Ascending aorta (tissue), 2 donors: ENCODE results near the gene KCNMA1. TPM values are rescaled to one million over a fixed set of nuclear protein-coding genes. Genes with fewer than 3 reads are reported as not detected.
"Not testable (repeated sequence)": the region's sequence is repeated elsewhere in the genome, so short reads cannot be mapped to it uniquely, and the experiment has no call there.

ENCODE experiments used
- DNase-seq, 2 donors: peaks; one replicate each; pipeline ENCODE4 v3.0.0-alpha.2; 2019; ENCODE audit warnings: low spot score in 2 of 2
- H3K27ac ChIP-seq, 2 donors: fragments of 200-600 bp; sonication (generic); one replicate each; pipeline ENCODE4 v1.5.1; 2016 to 2017; ENCODE audit warnings: mild to moderate bottlenecking in 1 of 2
- H3K27me3 ChIP-seq: fragments of 200-600 bp; sonication (generic); one replicate; pipeline ENCODE4 v1.5.1; 2017
- H3K36me3 ChIP-seq, 2 donors: fragments of 200-600 bp; sonication (generic); one replicate each; pipeline ENCODE4 v1.5.1; 2016
- H3K4me1 ChIP-seq, 2 donors: fragments of 200-600 bp; sonication (generic); one replicate each; pipeline ENCODE4 v1.5.1; 2016 to 2017; ENCODE audit warnings: mild to moderate bottlenecking in 1 of 2
- H3K4me3 ChIP-seq, 2 donors: fragments of 200-600 bp; sonication (generic); one replicate each; pipeline ENCODE4 v1.5.1; 2016 to 2017; ENCODE audit warnings: mild to moderate bottlenecking in 1 of 2
- H3K9me3 ChIP-seq, 2 donors: fragments of 200-600 bp; sonication (generic); one replicate each; pipeline ENCODE4 v1.5.1; 2016
- intact Hi-C: fragments of 100-400 bp; cut with DNase I; formaldehyde crosslinking; loops from one replicate; pipeline ENCODE4 v1.15.1; 2023
- total RNA-seq: library from RNA; depleted of rRNA; stranded (reverse); fragments of >200 nt; gene quantifications from one replicate; pipeline ENCODE4 v1.1.0, GENCODE V29; 2016
- TF ChIP-seq, protein P1 (sequence below), 3 experiments: fragments of 200-600 bp in 2 of 3; fragments of 450-650 bp in 1 of 3; sonication (generic) in 2 of 3; IDR thresholded peaks; one replicate each; pipeline ENCODE4 v1.5.1; 2016 to 2019; ENCODE audit warnings: antibody characterized with exemption in 3 of 3, mild to moderate bottlenecking in 1 of 3, moderate library complexity in 1 of 3

KCNMA1 gene
- 28.6 TPM for total RNA-seq

DNA sequence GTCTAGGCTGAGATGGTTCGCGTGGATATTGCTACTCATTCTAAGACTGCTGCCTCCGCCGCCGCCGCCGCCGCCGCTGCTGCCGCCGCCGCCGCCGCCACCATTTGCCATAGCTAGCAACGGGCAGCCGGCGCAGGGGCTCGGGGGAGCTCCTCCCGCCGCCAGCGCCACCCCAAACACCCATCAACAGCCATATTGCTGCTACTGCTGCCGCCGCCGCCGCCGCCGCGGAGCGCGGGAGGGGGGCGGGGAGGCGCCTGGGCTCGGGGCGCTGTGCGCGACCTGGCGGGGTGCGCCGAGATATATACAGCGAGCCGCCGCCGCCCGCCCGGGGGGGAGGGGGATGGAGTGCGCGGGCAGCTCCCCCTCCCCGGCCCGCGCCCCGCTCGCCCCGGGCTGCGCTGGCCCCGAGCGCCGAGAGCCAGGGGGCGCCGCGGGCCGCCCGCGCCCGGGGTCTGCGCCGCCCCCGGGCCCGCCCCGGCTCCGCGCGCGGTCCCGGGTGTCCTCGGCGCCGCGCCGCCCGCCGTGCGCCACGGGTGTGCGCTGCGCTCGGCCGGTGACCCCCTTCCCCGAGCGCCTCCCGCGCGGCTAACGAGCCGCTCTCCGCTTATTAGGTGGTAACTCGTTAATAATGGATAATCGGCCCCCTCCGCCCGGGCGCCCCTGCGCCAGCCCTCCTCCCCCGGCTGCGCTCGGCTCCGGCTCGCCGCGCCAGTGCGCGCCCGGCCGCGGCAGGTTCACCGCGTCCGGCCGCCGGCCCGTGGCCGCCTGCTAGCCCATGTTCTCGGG, at the start of gene KCNMA1:
Gene KCNMA1 (minus strand): TSS at position 277 of the 789 bp plus-strand sequence.
- Histone ChIP-seq H3K4me3 (peak within 1 kb of the TSS; percentile 75 to 76), H3K27ac (peak within 1 kb of the TSS; percentile 79 to 86), H3K36me3 (no peaks in the 10 kb centered on the region), H3K4me1 (peaks cover 9 to 41% of the 10 kb centered on the region in 2 donors), H3K27me3 (no peaks in the 10 kb centered on the region), H3K9me3 (no peaks in the 10 kb centered on the region)
- TF ChIP-seq, protein P1, sequence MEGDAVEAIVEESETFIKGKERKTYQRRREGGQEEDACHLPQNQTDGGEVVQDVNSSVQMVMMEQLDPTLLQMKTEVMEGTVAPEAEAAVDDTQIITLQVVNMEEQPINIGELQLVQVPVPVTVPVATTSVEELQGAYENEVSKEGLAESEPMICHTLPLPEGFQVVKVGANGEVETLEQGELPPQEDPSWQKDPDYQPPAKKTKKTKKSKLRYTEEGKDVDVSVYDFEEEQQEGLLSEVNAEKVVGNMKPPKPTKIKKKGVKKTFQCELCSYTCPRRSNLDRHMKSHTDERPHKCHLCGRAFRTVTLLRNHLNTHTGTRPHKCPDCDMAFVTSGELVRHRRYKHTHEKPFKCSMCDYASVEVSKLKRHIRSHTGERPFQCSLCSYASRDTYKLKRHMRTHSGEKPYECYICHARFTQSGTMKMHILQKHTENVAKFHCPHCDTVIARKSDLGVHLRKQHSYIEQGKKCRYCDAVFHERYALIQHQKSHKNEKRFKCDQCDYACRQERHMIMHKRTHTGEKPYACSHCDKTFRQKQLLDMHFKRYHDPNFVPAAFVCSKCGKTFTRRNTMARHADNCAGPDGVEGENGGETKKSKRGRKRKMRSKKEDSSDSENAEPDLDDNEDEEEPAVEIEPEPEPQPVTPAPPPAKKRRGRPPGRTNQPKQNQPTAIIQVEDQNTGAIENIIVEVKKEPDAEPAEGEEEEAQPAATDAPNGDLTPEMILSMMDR (IDR thresholded peaks at IDR 0.05) = peak in 1 of 3 experiments; percentile 1
- peak in 1 of 2 donors; percentile 75 for DNase-seq
- intact Hi-C loops = loop anchor here (2.0 to 5.0 kb wide), 4 partner anchors 75 to 390 kb away; no protein-coding TSS in a partner anchor

DNA sequence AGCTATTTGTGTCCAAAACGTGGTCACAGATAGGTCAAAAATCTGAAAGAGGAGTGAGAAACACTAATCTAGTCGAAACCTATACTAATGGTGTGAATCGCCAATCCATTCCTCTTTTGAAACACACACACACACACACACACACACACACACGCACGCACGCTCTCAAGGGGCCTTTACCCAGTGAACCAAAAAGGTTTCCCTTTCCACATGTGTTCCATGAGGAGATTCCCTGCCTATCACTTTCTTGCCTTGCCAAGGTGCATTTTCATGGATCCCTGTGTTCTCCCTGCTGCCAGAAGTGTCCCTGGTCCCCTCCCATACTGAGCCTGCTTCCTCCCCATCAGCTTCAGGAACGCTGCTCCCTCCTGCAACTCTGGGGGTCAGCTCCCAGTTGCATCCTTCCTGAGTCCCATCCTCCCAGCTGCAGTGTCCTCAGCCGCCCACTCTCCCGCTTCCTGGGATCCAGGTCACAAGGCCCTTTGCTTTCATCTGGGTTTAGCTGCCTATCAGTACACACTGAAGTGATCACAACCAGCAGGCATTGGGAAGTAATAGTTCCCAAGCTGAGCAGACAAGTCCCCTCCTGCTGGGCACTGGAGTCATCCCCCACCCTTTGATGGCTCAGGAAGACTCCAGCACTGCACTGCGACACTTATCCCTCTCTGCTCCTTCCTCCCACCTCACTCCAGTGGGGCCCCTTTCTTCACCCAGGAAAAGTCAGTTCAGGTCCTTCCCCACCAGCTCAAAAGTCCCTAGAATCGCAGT, 49.2 kb upstream of the KCNMA1 start:
- TF ChIP-seq, protein P1 (IDR thresholded peaks at IDR 0.05) = no peak
- Histone ChIP-seq H3K4me3 (no peak overlapping the region), H3K27me3 (no peaks in the 10 kb centered on the region), H3K36me3 (no peaks in the 10 kb centered on the region), H3K9me3 (no peaks in the 10 kb centered on the region), H3K4me1 (no peaks in the 10 kb centered on the region), H3K27ac (no peak overlapping the region)
- intact Hi-C loops = no loop called here
- no peak for DNase-seq

DNA sequence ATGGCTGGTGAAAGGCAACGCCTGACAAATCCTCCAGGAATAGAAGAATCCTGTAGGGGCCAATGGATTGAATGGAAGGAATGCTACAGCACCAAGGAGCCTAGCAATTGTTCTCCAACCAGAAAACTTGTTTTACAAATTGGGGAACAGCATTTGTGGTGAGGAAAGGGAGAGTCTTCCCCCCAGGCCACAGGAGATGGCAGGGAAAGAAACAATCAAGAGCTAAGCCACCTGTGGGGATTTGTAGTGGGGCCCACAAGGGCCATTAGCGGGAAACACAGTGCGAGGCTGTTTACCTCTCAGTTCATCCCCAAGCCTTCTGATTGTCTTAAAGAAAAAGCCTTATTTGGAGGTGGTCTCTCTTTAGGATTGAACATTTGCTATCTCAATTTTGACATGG, 48.5 kb upstream of the KCNMA1 start:
- Histone ChIP-seq H3K27ac (no peak overlapping the region), H3K9me3 (no peaks in the 10 kb centered on the region), H3K4me1 (no peaks in the 10 kb centered on the region), H3K36me3 (no peaks in the 10 kb centered on the region), H3K27me3 (no peaks in the 10 kb centered on the region), H3K4me3 (no peak overlapping the region)
- no peak for DNase-seq
- intact Hi-C loops = no loop called here
- TF ChIP-seq, protein P1 (IDR thresholded peaks at IDR 0.05) = no peak

DNA sequence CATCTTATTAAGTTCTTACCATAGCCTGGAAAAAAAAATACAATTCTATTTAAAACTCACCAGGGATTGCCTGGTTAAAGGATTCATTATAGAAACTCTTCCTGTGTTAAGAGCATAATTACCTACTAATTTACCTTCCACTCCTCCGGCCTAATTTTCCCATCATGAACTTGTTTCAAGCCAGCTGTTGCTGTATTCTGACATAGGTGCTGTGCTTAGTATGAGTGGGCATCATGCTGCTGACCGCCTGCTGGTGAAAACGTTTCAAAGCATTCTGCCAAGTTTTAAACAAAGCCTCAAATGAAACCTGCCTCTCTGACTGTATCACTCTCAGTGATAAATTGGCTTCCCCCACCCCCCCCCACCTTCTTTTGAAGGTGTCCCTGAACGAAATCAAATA, 47.8 kb upstream of the KCNMA1 start:
- intact Hi-C loops = no loop called here
- no peaks in the 10 kb centered on the region for H3K36me3 ChIP-seq
- DNase-seq = no peak
- H3K9me3 ChIP-seq = no peaks in the 10 kb centered on the region
- H3K27ac ChIP-seq = no peak overlapping the region
- no peaks in the 10 kb centered on the region for H3K4me1 ChIP-seq
- TF ChIP-seq, protein P1 (IDR thresholded peaks at IDR 0.05) = no peak
- H3K27me3 ChIP-seq = no peaks in the 10 kb centered on the region
- no peak overlapping the region for H3K4me3 ChIP-seq

DNA sequence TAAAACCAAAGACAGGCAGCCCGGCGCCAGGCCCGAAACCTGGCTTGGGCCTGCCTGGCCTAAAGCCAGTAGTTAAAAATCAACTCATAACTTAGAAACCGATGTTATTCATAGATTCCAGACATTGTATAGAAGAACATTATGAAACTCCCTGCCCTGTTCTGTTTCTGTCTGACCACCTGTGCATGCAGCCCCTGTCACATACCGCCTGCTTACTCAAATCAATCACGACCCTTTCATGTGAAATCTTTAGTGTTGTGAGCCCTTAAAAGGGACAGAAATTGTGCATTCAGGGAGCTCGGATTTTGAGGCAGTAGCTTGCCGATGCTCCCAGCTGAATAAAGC, 45.5 kb upstream of the KCNMA1 start:
- H3K27ac ChIP-seq, H3K27me3 ChIP-seq, intact Hi-C loops, H3K9me3 ChIP-seq, H3K36me3 ChIP-seq, H3K4me1 ChIP-seq, DNase-seq, H3K4me3 ChIP-seq: not testable (repeated sequence)
